ENCODE data around the gene CTNND2.

Gene CTNND2

GRCh38 chr5:11780641-11781345, 123.5 kb downstream of the CTNND2 start:
- no peak for DNase-seq (ENCODE audit: low read depth)

GRCh38 chr5:11777096-11777495, 127.2 kb downstream of the CTNND2 start:
- DNase-seq (ENCODE audit: low read depth) = no peak

GRCh38 chr5:11770310-11770709, 133.9 kb downstream of the CTNND2 start:
- DNase-seq (ENCODE audit: low read depth) = no peak

- DNase-seq (ENCODE audit: low read depth) = no peak
Measured at GRCh38 chr5:11760934-11761603, 143.2 kb downstream of the CTNND2 start.

GRCh38 chr5:11758321-11758720, 145.9 kb downstream of the CTNND2 start:
- DNase-seq (ENCODE audit: low read depth) = no peak

- DNase-seq (ENCODE audit: low read depth) = no peak
Measured at GRCh38 chr5:11757661-11758060, 146.6 kb downstream of the CTNND2 start.

GRCh38 chr5:11737010-11737409, 167.2 kb downstream of the CTNND2 start:
- no peak for DNase-seq (ENCODE audit: low read depth)

GRCh38 chr5:11734369-11734768, 169.9 kb downstream of the CTNND2 start:
- DNase-seq (ENCODE audit: low read depth) = no peak

GRCh38 chr5:11733840-11734192, 170.4 kb downstream of the CTNND2 start:
- DNase-seq (ENCODE audit: low read depth) = no peak

GRCh38 chr5:11733185-11733839, 170.9 kb downstream of the CTNND2 start:
- DNase-seq (ENCODE audit: low read depth) = no peak

- DNase-seq (ENCODE audit: low read depth) = no peak
Measured at GRCh38 chr5:11724940-11725339, 179.3 kb downstream of the CTNND2 start.

- no peak for DNase-seq (ENCODE audit: low read depth)
Measured at GRCh38 chr5:11719888-11720481, 184.3 kb downstream of the CTNND2 start.

GRCh38 chr5:11715461-11716196, 188.6 kb downstream of the CTNND2 start:
- DNase-seq (ENCODE audit: low read depth) = no peak

- no peak for DNase-seq (ENCODE audit: low read depth)
Measured at GRCh38 chr5:11711932-11712331, 192.3 kb downstream of the CTNND2 start.

GRCh38 chr5:11709021-11709420, 195.2 kb downstream of the CTNND2 start:
- no peak for DNase-seq (ENCODE audit: low read depth)

- DNase-seq (ENCODE audit: low read depth) = no peak
Measured at GRCh38 chr5:11704916-11705315, 199.3 kb downstream of the CTNND2 start.

GRCh38 chr5:11700391-11700790, 203.9 kb downstream of the CTNND2 start:
- DNase-seq (ENCODE audit: low read depth) = no peak

- DNase-seq (ENCODE audit: low read depth) = no peak
Measured at GRCh38 chr5:11692636-11693035, 211.6 kb downstream of the CTNND2 start.

- no peak for DNase-seq (ENCODE audit: low read depth)
Measured at GRCh38 chr5:11687498-11687897, 216.7 kb downstream of the CTNND2 start.

GRCh38 chr5:11684607-11685006, 219.6 kb downstream of the CTNND2 start:
- no peak for DNase-seq (ENCODE audit: low read depth)

GRCh38 chr5:11683666-11684065, 220.6 kb downstream of the CTNND2 start:
- no peak for DNase-seq (ENCODE audit: low read depth)

- no peak for DNase-seq (ENCODE audit: low read depth)
Measured at GRCh38 chr5:11681796-11682195, 222.4 kb downstream of the CTNND2 start.

Measured in stimulated activated CD4-positive, alpha-beta T cell treated with anti-CD3 and anti-CD28 coated beads, Interleukin-2, amount 100 ng/mL, for 4 hours (primary cell).